ENCODE data around the gene NCAPD2. TPM values are rescaled to one million over a fixed set of nuclear protein-coding genes. Genes with fewer than 3 reads are reported as not detected.

NCAPD2 gene
- polyA plus RNA-seq, 3 donors: 6.2 to 15.0 (median 8.3) TPM

DNA sequence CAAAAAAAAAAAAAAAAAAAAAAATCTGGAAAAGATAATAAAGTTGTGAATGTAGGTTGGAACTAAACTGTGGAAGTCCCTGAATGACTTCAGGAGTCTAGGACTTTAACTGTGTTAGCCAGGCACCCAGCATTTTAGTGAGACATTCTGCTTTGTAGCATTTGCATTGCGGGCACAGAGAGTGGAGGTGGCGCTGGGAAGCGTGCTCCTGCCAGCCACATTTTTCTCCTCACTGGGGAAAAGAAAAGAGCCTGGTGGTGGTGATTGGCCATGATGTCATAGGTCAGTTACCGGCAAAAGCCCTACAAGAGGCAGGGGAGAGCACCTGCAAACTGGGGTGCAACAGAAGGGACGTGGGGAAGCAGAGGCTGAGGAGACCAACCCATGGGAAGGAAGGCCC is 30.7 kb downstream of the NCAPD2 start:
- Histone ChIP-seq H3K9me3 (replicated peaks in 1 of 2; ENCODE audit: control insufficient read depth in 1 of 2, insufficient read depth in 1 of 2, low read length in 2 of 2) (no peaks in the 10 kb centered on the region), H3K79me2 (ENCODE audit: insufficient read depth, low read length) (peaks cover 5% of the 10 kb centered on the region), H3K27me3 (ENCODE audit: control insufficient read depth in 2 of 2, insufficient read depth in 2 of 2, low read length in 2 of 2) (no peaks in the 10 kb centered on the region), H3K9ac (ENCODE audit: insufficient read depth, low read length, poor library complexity, severe bottlenecking) (no peak overlapping the region), H3K36me3 (replicated peaks in 1 of 2; ENCODE audit: control insufficient read depth in 1 of 2, insufficient read depth in 2 of 2, low read length in 2 of 2) (peaks cover 98 to 99% of the 10 kb centered on the region in 2 donors), H3K4me2 (replicated peaks; ENCODE audit: extremely low read depth, low read length, poor library complexity, severe bottlenecking) (no peak overlapping the region), H3K4me1 (ENCODE audit: control insufficient read depth in 1 of 2, insufficient read depth in 2 of 2, low read length in 2 of 2) (no peaks in the 10 kb centered on the region), H2AFZ (ENCODE audit: insufficient read depth, low read depth, low read length, poor library complexity, severe bottlenecking) (no peak overlapping the region), H4K20me1 (ENCODE audit: insufficient read depth, low read length) (no peaks in the 10 kb centered on the region), H3K27ac (ENCODE audit: low read depth in 1 of 2, low read length in 2 of 2) (no peak overlapping the region), H3K4me3 (replicated peaks in 1 of 3; ENCODE audit: low read depth in 2 of 3, low read length in 3 of 3) (no peak overlapping the region)
- WGBS (ENCODE audit: insufficient coverage): 90% methylated on average over 2 of the region's 5 CpGs
- H3K27me3 Mint-ChIP-seq (ENCODE audit: low read depth in 3 of 3): no peaks in the 10 kb centered on the region
- intact Hi-C loops (cut with micrococcal nuclease): no loop called here
- H3K4me3 Mint-ChIP-seq: no peak overlapping the region
- H3K27ac Mint-ChIP-seq: peak overlapping the region in 2 of 7 donors; percentile 21 to 68
- TF ChIP-seq CTCF (IDR thresholded peaks at IDR 0.05): no peak
- H3K9me3 Mint-ChIP-seq: no peaks in the 10 kb centered on the region
- peaks cover 90 to 97% of the 10 kb centered on the region in 2 donors for H3K36me3 Mint-ChIP-seq
- DNase-seq: no peak
- no peaks in the 10 kb centered on the region for H3K4me1 Mint-ChIP-seq

DNA sequence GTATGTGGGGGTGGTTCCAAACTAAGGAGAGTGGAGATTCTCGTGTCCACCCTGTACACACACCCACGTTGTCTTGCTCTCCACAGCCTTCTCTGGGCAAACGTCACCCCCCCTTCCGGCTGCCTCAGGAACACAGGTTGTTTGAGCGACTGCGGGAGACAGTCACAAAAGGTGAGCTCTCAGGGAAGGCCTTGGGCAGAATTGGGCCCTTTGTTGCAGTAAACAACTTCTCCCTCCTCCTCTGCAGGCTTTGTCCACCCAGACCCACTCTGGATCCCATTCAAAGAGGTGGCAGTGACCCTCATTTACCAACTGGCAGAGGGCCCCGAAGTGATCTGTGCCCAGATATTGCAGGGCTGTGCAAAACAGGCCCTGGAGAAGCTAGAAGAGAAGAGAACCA is 32.3 kb downstream of the NCAPD2 start:
- peaks cover 94 to 99% of the 10 kb centered on the region in 2 donors for H3K36me3 Mint-ChIP-seq
- H3K27ac Mint-ChIP-seq: peak overlapping the region in 3 of 7 donors; percentile 12 to 74 (median 64)
- no peak overlapping the region for H3K9ac ChIP-seq (ENCODE audit: insufficient read depth, low read length, poor library complexity, severe bottlenecking)

More for the DNA sequence above, 32.3 kb downstream of the NCAPD2 start:
- intact Hi-C loops (cut with micrococcal nuclease): no loop called here
- Histone ChIP-seq H3K27me3 (ENCODE audit: control insufficient read depth in 2 of 2, insufficient read depth in 2 of 2, low read length in 2 of 2) (no peaks in the 10 kb centered on the region), H2AFZ (ENCODE audit: insufficient read depth, low read depth, low read length, poor library complexity, severe bottlenecking) (no peak overlapping the region), H3K4me2 (replicated peaks; ENCODE audit: extremely low read depth, low read length, poor library complexity, severe bottlenecking) (no peak overlapping the region), H3K4me3 (replicated peaks in 1 of 3; ENCODE audit: low read depth in 2 of 3, low read length in 3 of 3) (no peak overlapping the region), H3K4me1 (ENCODE audit: control insufficient read depth in 1 of 2, insufficient read depth in 2 of 2, low read length in 2 of 2) (no peaks in the 10 kb centered on the region), H3K27ac (ENCODE audit: low read depth in 1 of 2, low read length in 2 of 2) (peak overlapping the region in 1 of 2 donors; percentile 20), H4K20me1 (ENCODE audit: insufficient read depth, low read length) (no peaks in the 10 kb centered on the region), H3K9me3 (replicated peaks in 1 of 2; ENCODE audit: control insufficient read depth in 1 of 2, insufficient read depth in 1 of 2, low read length in 2 of 2) (no peaks in the 10 kb centered on the region), H3K36me3 (replicated peaks in 1 of 2; ENCODE audit: control insufficient read depth in 1 of 2, insufficient read depth in 2 of 2, low read length in 2 of 2) (peaks cover 97 to 100% of the 10 kb centered on the region in 2 donors), H3K79me2 (ENCODE audit: insufficient read depth, low read length) (peaks cover 7% of the 10 kb centered on the region)
- DNase-seq: no peak
- TF ChIP-seq CTCF (IDR thresholded peaks at IDR 0.05): no peak
- Mint-ChIP-seq H3K4me3 (no peak overlapping the region), H3K9me3 (no peaks in the 10 kb centered on the region), H3K27me3 (ENCODE audit: low read depth in 3 of 3) (no peaks in the 10 kb centered on the region), H3K4me1 (no peaks in the 10 kb centered on the region)
- WGBS (ENCODE audit: insufficient coverage): 100% methylated on average over 6 of the region's 7 CpGs

Measured in CD14-positive monocyte (primary cell).